Medulla oblongata (tissue), 1 donor: Measurements from ENCODE around the gene MLYCD.

Source experiments
- DNase-seq: peaks from one replicate; pipeline ENCODE4 v3.0.0-alpha.2; 2015; ENCODE audit errors: extremely low spot score

The MLYCD gene

GRCh38 chr16:83925095-83925905 is 26.4 kb downstream of the MLYCD start:
- no peak for DNase-seq

GRCh38 chr16:83925957-83926725 is 27.2 kb downstream of the MLYCD start:
- DNase-seq = no peak

- DNase-seq = peak; percentile 31
Observed at GRCh38 chr16:83926726-83927397, 27.9 kb downstream of the MLYCD start.

DNA sequence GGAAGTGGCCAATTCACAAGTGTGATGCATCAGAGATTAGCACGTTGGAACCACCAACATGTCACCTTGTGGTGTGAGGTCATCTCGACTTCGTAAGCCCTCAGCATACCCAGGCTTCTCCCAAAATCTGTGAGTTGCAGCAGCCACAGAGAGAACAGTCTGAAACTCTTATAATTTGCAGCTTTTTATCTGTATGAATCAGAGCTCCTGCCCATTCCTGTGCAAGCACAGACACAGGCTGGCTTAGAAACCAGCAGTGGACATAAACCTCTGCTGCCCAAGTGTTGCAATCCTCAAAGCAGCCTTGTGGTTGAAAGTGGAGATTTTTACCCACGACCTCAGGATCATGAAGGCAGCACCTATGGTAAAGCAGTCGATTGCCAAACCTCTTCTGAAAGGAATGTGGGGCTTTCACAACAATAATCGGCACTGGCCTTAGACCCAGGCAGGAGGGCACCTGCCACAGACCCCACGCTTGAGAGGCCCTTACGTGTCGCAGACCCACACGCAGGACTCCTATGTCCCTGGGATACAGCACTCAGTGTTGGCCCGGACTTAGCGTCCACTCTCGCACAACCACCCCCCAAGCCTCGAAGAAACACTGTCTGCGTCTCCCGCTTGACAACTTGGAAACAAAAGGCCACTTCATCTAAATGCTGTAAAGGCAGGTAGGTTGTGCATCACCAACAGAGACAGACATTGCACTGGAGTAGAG is 29.6 kb downstream of the MLYCD start:
- DNase-seq = no peak

DNA sequence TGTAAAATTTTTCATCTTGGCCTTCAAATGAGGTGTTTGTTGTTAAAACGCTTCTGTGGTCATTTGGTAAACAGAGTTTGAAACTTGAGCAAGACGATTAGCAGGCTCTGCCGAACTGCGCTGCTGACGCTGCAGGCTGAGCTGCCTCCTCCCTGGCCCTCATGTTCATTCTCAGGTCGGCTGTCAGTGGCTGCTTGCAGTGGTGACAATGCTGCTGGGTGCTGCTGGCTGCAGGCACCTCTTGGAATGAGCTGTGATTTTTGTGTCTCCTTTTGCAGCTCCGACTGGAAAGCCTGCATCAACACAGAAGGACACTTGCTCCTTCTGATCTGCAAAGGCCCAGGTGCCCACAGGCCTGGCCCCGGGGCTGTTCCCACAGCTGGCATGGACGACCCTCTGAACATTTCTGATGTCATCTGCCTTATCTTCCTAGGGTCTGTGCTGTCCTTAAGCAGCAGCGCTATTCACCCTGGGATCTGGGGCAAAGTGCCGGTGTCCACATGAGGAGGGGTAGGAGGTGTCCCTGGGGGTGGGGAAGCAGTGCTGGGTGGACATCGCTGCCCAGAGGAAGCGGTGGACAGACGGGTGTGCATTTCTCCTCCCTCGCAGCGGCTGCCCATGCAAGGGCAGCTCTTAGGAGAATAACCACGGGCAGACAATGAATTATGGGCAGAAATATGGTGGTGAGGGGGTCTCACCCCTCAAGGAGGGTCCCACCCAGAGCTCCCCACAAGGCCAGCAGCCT is 31.1 kb downstream of the MLYCD start:
- no peak for DNase-seq

DNA sequence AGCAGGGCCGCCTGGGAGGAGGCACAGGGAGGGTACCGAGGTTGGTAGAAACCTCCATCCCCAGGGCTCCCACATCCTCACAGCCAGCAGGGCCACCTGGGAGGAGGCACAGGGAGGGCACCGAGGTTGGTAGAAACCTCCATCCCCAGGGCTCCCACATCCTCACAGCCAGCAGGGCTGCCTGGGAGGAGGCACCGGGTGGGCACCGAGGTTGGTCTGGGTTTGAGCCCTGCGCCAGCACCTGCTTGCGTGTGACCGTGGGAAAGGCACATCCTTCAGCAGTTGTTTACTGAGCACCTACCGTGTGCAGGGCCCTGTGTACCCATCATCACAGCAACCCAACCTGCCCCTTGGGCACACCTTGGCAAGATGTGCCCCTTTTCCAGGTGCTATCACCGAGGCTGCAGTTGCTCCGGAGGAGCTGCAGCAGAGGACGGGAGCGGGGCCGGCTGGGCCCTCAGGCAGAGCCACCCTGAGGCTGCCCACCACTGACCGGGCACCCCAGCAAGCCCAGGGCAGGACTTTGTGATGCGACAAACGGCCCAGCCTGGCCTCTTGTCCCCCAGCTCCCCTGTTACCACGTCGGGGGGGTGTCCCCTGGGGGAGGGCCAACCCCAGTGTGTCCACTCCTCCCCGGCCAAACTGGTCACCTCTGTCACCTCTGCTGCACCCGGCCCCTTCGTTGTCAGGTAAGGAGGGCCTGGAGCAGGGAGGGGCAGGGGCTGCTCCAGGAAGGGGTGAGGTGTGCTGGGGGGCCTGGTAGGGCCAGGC is 32.0 kb downstream of the MLYCD start:
- DNase-seq = no peak

- no peak for DNase-seq
Observed at GRCh38 chr16:83931556-83931955, 32.6 kb downstream of the MLYCD start.

DNA sequence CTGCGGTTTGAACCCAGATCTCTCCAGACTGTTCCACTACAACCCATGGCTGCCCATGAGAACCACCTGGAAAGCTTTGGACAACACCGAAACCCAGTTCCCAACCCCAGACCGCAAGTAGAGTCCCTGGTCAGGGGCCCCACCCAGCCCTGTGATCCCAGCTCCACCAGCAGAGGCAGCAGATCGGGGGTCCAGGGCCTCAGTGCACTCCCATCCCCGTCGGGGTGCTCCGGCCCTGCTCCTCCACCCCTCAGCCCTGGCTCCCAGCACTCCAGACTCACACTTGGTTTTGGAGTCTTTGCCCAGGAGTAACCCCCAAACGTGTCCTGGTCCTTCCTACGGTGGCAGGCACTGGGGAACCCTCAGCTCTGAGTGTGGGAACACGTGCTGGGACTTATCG is 33.4 kb downstream of the MLYCD start:
- DNase-seq = no peak

GRCh38 chr16:83932955-83933673 is 34.2 kb downstream of the MLYCD start:
- no peak for DNase-seq

DNA sequence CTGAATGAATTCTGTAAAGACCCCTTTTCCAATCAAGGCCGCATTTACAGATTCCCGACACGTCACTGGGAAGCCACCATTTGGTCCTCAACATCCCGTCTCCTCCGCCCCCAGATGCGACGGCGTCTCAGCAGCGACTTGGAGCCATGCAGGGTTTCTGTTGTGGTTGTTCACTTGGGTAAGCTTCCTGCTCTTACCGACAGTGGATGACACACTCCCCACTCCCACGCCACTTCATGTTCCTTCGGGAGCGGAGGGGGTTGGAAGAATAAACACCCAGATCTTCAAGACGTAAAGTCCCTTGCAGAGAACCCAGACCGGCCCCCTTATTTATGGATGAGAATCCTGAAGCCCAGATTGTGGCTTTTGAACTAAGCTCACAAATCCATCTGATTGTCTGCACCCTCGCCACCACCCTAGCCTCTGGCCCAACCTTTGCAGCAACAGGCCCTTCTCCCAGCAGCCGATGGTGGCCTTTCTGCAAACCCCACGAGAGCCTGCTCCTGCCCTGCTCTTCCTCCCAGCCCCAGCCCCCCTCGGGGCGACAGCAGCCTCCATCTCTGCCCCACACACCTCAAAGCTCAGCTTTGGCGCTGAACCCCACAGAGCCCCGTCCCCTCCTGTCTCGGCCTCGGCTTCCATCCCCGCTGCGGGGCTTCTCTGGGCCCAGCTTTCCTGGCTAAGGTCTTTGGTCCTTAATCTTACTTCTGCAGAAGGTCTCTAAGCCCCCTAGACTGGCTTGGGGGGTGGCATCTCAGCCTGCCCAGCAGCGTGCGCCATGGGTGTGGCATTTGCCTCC is 35.2 kb downstream of the MLYCD start:
- no peak for DNase-seq

DNA sequence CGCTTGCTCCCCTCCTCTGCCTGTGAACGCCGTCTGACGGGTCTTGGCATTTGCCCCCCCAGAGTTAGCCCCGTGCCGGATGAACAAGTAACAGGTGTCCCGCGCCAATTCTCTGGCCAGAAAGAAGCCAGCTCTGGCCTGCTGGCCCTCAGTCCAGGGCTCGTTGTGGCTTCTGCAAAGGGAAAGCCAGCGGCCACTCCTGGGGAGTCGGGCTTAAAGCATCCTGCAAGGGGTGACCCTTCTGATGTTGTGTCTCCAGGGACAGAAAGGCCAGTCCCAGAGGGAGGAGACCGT is 35.7 kb downstream of the MLYCD start:
- DNase-seq = no peak

- DNase-seq = no peak
Observed at GRCh38 chr16:83935005-83935857, 36.3 kb downstream of the MLYCD start.

- no peak for DNase-seq
Observed at GRCh38 chr16:83935858-83936255, 36.9 kb downstream of the MLYCD start.

DNA sequence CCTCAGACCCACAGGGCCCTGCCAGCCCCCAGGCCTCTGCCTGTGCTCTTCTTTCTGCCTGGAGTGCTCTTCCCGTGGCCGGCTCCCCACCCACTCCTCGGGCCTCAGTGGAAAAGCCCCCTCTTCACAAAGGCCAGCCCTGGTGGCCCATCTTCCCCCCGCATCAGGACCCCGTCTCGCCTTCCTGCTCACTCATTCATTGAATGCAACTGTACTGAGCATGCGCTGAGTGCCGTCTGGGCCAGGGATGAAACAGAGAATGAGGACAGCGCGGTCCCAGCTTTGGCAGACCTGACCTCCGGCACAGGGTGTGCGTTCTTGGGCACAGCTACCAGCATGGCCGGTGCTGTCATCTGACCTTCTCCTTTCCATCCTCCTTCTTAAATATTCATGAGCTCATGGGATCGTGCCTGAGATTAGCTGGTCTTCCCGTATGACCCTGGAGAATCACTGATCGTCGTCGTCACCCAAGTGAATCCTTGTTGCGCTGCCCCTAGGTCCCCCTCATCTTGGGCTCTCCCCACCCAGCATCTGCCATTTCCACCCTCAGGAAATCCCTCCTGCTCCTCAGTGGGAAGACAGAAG is 37.8 kb downstream of the MLYCD start:
- DNase-seq = no peak

DNA sequence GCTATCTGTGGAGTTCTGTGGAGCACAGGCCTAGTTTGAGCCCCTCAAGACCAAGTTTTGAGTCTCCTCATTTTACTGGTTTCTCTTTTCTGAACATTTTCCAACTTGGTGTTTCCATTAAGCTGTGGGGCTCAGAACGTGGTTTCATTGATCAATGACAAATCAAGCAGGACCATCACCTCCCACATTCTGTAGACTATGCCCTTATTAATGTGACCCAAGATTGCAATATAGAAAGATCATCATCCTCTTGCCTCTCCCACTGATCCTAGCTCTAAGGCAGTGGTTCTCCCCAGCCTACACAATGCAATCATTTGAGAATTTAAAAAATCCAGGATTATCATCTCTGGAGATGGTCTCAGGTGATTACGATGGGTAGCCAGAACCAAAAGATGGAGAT is 38.4 kb downstream of the MLYCD start:
- DNase-seq = no peak

- DNase-seq = no peak
Observed at GRCh38 chr16:83937922-83938885, 39.3 kb downstream of the MLYCD start.
